Measurements from ENCODE around the gene SLC7A6.

- TF ChIP-seq CTCF (IDR thresholded peaks at IDR 0.05) = no peak
- TF ChIP-seq POLR2A (IDR thresholded peaks at IDR 0.05) = no peak
Measured at GRCh38 chr16:68232335-68232734, 32.0 kb upstream of the SLC7A6 start.
